GM21526 (cell line): ENCODE measurements around the gene PIGBOS1.

Experiments
- ATAC-seq: cut with Tn5 transposase; IDR thresholded peaks from one replicate; pipeline ENCODE4 v1.9.1; 2021; ENCODE audit warnings: moderate library complexity; ENCODE audit not compliant: unreplicated experiment, low FRiP score

PIGBOS1 gene

GRCh38 chr15:55268176-55268695 lies 50.7 kb downstream of the PIGBOS1 start:
- no peak for ATAC-seq

- ATAC-seq, result peak; percentile 92
Observed at GRCh38 chr15:55267401-55268175, 51.3 kb downstream of the PIGBOS1 start.
